Loucy (cell line): ENCODE results near the gene ZNF438.

ENCODE experiments used
- EZH2phosphoT487 ChIP-seq: fragments of 200-600 bp; IDR thresholded peaks from 2 replicates; pipeline ENCODE4 v1.6.1; 2018; ENCODE audit warnings: antibody characterized with exemption, mild to moderate bottlenecking, moderate library complexity, borderline replicate concordance
- TF ChIP-seq, protein P1 (sequence below): fragments of 200-600 bp; sonication (generic); conservative IDR thresholded peaks from 2 replicates; pipeline ENCODE4 v1.5.1; 2014; ENCODE audit warnings: mild to moderate bottlenecking, antibody characterized with exemption, low read length

DNA sequence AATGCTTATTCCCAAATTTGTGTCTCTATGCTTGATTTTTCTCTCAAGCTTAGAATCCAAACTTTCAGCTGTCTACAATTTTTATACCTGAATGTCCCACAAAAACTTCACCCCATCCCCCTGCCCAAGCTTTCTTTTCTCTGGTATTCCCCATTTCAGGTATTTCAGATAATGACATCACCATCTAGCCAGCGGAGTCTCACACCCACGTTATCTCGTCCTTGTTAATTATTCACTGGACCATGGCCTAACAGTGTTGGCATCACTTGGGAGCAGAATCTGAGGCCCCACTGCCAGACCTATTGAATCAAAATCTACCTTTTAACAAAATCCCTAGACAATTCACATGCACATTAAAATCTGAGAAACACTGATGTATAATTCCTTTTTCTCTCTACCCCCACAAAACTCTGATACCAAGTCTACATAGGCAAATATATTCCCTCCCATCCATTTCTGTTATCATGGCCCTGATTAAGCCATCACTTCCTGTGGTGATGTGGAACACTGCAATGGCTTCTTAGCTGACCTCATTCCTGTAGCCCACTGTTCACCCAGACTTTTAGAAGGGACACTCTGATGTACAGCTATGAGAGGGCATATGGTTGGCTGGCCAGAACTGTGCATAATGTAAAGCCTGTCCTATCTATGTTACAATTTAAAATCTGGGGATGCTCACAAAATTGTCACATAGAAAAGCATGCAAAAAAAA is 31.4 kb downstream of the ZNF438 start:
- TF ChIP-seq, protein P1, sequence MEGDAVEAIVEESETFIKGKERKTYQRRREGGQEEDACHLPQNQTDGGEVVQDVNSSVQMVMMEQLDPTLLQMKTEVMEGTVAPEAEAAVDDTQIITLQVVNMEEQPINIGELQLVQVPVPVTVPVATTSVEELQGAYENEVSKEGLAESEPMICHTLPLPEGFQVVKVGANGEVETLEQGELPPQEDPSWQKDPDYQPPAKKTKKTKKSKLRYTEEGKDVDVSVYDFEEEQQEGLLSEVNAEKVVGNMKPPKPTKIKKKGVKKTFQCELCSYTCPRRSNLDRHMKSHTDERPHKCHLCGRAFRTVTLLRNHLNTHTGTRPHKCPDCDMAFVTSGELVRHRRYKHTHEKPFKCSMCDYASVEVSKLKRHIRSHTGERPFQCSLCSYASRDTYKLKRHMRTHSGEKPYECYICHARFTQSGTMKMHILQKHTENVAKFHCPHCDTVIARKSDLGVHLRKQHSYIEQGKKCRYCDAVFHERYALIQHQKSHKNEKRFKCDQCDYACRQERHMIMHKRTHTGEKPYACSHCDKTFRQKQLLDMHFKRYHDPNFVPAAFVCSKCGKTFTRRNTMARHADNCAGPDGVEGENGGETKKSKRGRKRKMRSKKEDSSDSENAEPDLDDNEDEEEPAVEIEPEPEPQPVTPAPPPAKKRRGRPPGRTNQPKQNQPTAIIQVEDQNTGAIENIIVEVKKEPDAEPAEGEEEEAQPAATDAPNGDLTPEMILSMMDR = no peak
- TF ChIP-seq EZH2phosphoT487 = no peak
